GM12873 (cell line): ENCODE measurements around the gene SEMA5B.

ENCODE experiments used
- CTCF ChIP-seq: IDR thresholded peaks from 2 replicates; pipeline ENCODE4 v1.5.1; 2012; ENCODE audit warnings: low read depth, mild to moderate bottlenecking, moderate library complexity, low read length, control low read depth; ENCODE audit not compliant: insufficient read depth; ENCODE audit errors: missing control alignments

SEMA5B gene

DNA sequence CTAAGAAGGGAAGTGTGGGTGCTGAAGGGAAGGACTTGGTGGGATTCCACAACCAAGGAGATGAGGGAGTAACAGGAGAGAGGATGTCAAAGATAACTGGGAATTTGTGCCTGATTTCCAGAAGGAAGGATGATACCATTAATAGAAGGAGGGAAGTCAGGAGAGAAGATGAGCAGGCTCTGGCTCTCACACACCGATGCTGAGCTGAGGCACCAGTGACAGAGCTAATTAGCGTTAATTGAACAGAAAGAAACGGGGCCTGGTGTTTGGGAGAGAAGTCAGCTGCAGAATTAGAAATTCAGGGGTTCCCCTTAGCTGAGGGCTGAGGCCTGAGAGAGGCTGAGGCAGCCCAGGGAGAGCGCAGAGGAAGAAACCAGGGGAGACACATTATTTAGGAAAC is 27.4 kb upstream of the SEMA5B start:
- no peak for TF ChIP-seq CTCF

DNA sequence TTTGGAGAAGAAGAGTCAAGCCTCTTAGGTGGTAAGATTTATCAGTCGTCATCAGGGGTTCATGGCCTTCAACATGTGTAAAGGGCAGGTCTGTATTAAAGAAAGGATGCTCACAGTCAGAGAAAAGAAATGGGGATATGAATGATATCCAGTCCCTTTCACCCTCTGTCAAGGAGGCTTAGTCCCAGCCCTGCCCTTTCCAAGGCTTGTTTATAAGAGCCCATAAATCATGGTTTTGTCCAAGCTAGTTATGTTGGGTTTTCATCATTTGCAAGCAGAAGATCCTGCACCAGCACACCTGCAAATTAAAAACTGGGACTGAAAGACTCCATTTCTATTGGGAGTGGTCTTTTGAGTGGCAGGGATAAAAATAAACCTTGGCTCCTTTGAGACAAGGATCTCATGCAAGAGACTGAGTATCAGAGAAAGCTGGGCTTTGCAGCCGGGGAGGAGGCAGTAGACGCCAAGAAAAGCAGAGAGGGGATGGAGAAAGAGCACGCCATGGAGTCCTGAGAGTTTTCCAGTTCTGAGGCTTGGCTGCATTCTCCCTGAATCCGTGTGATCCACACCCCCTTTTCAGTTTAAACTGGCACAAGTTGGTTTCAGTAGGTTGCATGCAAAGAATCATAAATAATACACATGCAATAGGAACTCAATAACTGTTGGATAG is 26.7 kb upstream of the SEMA5B start:
- TF ChIP-seq CTCF: no peak

DNA sequence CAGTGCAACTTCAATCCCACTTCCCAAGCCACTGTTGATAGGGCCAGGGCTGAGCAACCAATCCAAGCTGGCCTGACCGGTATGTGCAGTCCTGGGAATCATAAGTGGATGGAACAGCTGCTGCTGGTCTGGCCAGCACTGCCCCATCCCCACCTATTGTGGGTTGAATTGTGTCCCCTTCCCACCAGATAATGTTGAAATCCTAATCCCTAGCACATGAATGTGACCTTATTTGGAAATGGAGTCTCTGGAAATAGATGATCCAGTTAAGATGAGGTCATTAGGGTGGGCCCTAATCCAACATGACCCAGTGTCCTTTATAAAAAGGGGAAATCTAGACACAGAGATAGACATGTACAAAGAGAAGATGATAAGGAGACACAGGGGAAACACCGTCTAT is 25.5 kb upstream of the SEMA5B start:
- no peak for TF ChIP-seq CTCF

GRCh38 chr3:123050666-123051065 is 23.1 kb upstream of the SEMA5B start:
- TF ChIP-seq CTCF: no peak

- TF ChIP-seq CTCF: no peak
These were observed 21.1 kb upstream of the SEMA5B start for GRCh38 chr3:123048480-123049237.

- no peak for TF ChIP-seq CTCF
These were observed 19.4 kb upstream of the SEMA5B start for GRCh38 chr3:123047062-123047319.

GRCh38 chr3:123046262-123047061 is 18.9 kb upstream of the SEMA5B start:
- TF ChIP-seq CTCF: no peak
